Activated T-helper 2 cell treated with anti-CD3 and anti-CD28 coated beads, Interferon-gamma antibody, Interleukin-2, Interleukin-4, amounts not matched to agents 10 μg/mL and 5 μg/mL and 100 μg/mL, durations not matched to agents 14 hours and 24 hours and 36 hours (primary cell): Measurements from ENCODE around the gene RNF148. TPM values are rescaled to one million over a fixed set of nuclear protein-coding genes. Genes with fewer than 3 reads are reported as not detected.

Source experiments
- DNase-seq: peaks from one replicate; pipeline ENCODE4 v3.0.0; 2021; ENCODE audit warnings: low spot score
- H3K27ac Mint-ChIP-seq: one replicate; pipeline ENCODE4 v1.8.0; 2021; ENCODE audit warnings: mixed read lengths
- H3K27me3 Mint-ChIP-seq: one replicate; pipeline ENCODE4 v1.8.0; 2021; ENCODE audit warnings: low read depth, mixed read lengths
- H3K36me3 Mint-ChIP-seq: one replicate; pipeline ENCODE4 v1.8.0; 2021; ENCODE audit warnings: low read depth, mixed read lengths
- H3K4me1 Mint-ChIP-seq: one replicate; pipeline ENCODE4 v1.8.0; 2021; ENCODE audit warnings: low read depth, mixed read lengths
- H3K4me3 Mint-ChIP-seq: one replicate; pipeline ENCODE4 v1.8.0; 2021; ENCODE audit warnings: low read depth, mild to moderate bottlenecking, moderate library complexity, mixed read lengths
- H3K9me3 Mint-ChIP-seq: one replicate; pipeline ENCODE4 v1.8.0; 2021; ENCODE audit warnings: mixed read lengths
- intact Hi-C: fragments of 100-400 bp; cut with micrococcal nuclease; formaldehyde crosslinking; loops from one replicate; pipeline ENCODE4 v1.15.1; 2023
- total RNA-seq: library from RNA; stranded (reverse); gene quantifications from 2 replicates; pipeline ENCODE4 v1.2.3, GENCODE V29; 2022

Gene RNF148
- total RNA-seq, 1 donor from 2014 or later: not detected

DNA sequence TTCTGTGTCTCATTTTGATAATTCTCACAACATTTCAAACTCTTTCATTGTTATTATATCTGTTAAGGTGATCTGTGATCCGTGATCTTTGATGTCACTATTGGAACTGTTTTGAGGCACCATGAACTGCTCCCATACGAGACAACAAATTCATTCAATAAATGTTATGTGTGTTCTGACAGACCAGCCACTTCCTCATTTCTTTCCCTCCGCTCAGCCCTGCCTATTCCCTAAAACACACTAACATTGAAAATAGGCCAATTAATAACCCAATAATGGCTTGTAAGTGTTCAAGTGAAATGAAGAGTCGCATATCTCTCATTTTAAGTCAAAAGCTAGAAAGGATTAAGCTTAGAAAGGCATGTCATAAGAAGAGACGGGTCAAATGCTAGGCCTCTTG is 49.0 kb downstream of the RNF148 start:
- intact Hi-C loops: no loop called here
- no peak for DNase-seq
- Mint-ChIP-seq H3K36me3 (no peaks in the 10 kb centered on the region), H3K4me3 (no peak overlapping the region), H3K4me1 (no peaks in the 10 kb centered on the region), H3K27ac (no peak overlapping the region), H3K9me3 (no peaks in the 10 kb centered on the region), H3K27me3 (no peaks in the 10 kb centered on the region)

DNA sequence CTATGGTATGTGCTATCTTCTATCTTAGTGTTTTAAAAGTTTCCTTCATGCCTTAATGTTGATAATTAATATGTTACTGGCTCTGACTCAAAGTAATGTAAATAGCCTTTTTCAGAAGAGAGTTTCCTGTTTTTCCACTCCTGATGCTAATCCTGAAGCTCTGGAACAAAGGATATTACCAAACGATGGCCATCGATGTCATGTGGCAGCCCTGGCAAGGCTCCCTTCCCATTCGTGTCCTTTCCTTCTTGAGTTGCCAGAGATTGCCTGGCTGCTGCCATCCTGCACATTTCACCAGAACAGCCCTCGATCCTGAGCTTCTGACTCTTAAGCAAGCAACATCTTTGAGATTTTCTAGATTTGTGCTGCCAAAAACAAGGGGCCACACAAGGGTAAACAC is 49.8 kb downstream of the RNF148 start:
- intact Hi-C loops: no loop called here
- H3K27me3 Mint-ChIP-seq: no peaks in the 10 kb centered on the region
- no peaks in the 10 kb centered on the region for H3K4me1 Mint-ChIP-seq
- H3K9me3 Mint-ChIP-seq: no peaks in the 10 kb centered on the region
- no peaks in the 10 kb centered on the region for H3K36me3 Mint-ChIP-seq
- DNase-seq: no peak
- H3K27ac Mint-ChIP-seq: no peak overlapping the region
- no peak overlapping the region for H3K4me3 Mint-ChIP-seq

Other genes with a start within 250 kb of the RNF148 start
- not detected in 2 replicates for gene RNF133, start 3.8 kb downstream of the RNF148 start, total RNA-seq
- gene CADPS2, start 183.5 kb upstream of the RNF148 start, total RNA-seq: not detected in 2 replicates